Activated T-helper 1 cell treated with anti-CD3 and anti-CD28 coated beads, Interleukin-2, amount 50 U/mL, for 16 hours (primary cell): Measurements from ENCODE around the gene NDUFB6.
"Not testable (repeated sequence)": the region's sequence is repeated elsewhere in the genome, so short reads cannot be mapped to it uniquely, and the experiment has no call there.

Experiments
- DNase-seq, 2 donors: peaks; one replicate each; pipeline ENCODE4 v3.0.0-alpha.2; 2020; ENCODE audit warnings: low read depth in 1 of 2, low spot score in 1 of 2

The NDUFB6 gene

DNA sequence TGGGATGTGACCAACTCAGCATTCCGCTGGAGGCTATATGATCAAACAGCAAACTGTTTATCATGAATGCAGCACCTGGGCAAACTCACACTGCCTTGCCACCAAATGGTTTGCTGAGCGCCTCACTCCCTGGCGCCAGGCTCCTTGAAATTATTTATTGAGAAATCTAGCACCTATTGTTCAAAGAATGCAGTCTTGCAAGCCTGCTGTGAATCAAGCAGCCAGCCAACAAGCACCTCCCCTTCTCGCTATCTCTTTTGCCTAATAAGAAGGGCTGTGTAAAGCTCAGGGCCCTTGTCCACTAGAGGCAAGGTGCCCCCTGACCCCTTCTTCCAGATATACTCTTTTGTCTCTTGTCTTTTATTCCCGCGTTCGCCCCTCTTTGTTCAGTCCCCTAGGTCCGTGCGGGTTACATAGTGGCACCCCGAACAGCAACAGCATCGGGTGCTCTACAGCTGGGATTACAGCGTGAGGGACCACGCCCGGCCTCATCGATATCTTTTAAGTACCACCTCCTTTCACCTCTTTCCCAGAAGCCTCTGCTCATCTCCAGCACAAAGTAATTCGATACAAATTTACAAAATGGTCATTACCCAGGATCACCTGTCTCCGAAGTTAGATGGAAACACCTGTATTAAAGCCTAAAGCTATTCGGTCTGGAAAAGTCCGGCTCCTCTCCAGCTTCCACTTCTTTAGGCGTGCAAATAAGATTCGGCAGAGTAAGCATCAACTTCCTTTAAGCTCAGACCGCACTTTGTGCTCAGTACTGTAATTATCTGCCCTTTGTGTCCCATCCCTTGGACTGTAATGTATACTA lies 47.9 kb downstream of the NDUFB6 start:
- no peak for DNase-seq

DNA sequence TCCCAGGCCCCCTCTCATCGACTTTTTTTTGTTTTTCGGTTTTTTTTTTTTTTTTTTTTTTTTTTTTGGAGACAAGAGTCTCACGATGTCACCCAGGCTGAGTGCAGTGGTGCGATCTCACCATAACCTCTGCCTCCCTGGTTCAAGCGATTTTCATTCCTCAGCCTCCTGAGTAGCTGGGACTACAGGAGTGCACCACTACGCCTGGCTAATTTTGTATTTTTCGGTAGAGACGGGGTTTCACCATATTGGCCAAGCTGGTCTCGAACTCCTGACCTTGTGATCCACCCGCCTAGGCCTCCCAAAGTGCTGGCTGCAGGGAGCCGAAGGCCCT lies 48.4 kb downstream of the NDUFB6 start:
- DNase-seq: not testable (repeated sequence)

DNA sequence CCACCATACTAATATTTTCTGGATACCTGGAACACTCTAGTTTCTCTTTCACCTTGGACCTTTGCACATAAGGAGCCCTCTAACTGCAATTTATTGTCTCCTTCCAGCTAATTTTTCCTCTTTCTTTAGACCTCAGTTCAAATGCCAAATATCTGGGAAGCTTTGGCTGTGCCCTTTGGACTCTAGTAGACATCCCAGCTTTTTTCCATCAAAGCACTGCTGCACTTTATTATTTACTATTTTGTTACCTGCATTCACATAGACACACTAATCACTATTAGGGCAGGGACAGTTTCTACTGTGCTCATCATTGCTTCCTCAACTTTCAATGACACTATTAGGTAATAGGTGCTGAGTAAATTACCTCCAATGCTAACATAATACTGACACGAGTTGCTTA lies 49.0 kb downstream of the NDUFB6 start:
- DNase-seq: no peak

DNA sequence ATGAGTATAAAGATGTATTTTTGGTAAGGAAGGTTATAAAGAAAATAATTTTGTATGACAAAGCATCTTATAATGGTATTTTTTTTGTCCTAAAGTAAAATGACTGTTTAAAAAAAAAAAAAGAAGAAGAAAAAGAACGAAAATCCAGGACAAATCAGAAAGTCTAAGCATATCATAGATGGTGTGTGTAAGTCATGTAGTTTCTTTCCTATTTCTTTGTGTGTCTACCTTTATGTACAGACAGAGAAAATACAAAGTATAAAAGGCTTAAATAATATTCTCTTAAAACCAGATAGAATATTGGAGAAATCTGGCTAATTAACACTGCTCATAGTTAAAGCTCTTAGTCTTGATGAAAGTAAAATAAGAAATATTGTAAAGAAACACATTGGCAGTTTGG lies 54.7 kb downstream of the NDUFB6 start:
- DNase-seq: no peak

DNA sequence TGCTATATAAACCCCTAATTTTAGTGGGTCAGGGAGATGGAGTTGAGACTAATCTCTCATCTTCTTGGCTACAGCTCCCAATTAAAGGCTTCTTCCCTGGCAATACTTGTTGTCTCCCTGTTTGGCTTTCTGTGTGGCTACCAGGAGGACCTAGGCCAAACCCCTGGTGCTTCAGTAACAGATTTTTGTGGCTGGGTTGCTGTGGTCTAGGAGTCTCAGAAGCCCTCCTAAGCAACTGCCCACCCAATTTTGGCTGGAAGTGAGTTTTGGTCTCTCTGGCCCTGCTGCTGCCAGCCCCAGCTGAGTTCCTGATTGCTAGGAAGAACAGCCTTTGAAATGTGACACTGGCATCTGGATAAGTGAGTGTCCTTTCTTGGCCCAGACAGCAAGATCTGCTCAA lies 56.7 kb downstream of the NDUFB6 start:
- DNase-seq: no peak

DNA sequence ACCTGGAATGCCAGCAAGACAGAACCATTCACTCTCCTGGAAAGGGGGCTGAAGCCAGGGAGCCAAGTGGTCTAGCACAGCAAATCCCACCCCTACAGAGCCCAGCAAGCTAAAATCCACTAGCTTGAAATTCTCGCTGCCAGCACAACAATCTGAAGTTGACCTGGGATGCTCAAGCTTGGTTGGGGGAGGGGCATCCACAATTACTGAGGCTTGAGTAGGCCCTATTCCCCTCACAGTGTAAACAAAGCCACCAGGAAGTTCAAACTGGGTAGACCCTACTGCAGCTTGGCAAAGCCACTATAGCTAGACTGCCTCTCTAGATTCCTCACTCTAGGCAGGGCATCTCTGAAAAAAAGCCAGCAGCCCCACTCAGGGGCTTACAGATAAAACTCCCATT lies 64.2 kb downstream of the NDUFB6 start:
- DNase-seq: no peak

DNA sequence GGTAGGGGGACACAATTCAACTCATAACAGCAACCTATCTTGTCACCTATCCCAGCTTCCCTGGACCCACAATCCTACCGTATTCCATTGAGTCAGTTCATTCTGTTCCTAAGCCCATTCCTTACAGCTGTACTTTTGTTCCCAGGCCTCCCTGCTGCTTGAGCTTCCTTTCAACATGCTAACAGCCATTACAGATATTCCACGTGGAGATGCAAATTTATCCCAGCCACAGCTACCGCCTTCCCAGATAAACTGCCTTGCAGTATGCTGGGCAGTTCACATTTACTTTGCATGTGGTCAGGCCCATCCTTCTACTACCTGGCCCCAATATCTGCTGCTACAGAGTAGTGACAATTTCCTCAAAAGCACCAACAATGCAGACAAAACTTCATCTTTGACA lies 70.0 kb downstream of the NDUFB6 start:
- DNase-seq: no peak
